GM18858 (cell line): Measurements from ENCODE around the gene ARID1A.

ENCODE experiments used
- ATAC-seq: cut with Tn5 transposase; IDR thresholded peaks from one replicate; pipeline ENCODE4 v1.9.1; 2021; ENCODE audit not compliant: unreplicated experiment

Gene ARID1A

GRCh38 chr1:26826261-26827105 lies 130.7 kb downstream of the ARID1A start, which contains the start of gene ZDHHC18:
TSS of gene ZDHHC18 (plus strand) at chr1:26826688. CDS start at chr1:26826805, 117 bp downstream.
- ATAC-seq = peak; percentile 43

DNA sequence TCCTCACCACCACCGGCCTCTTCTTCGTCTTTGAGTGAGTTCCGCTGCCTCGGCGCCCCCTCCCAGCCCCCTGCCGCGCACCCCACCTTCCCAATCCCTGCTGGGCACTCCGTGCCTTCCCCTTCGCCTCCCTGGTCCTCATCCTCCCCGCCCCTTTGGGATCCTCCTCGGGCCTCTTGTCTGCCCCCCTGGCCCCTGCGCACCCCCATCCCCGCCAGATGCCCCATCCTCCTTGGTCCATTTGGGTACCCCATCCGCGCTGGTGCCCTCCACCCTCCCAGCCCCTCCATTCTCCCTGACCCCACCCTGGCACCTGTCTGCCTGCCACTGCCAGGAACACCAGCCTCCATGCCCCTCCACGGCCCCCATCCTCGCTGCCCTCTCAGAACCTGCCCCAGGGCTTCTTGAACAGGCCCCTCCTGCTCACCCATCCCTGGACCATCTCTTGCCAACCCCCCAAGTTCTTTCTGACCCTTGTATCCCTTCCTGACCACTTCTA lies 131.3 kb downstream of the ARID1A start:
- ATAC-seq = no peak

DNA sequence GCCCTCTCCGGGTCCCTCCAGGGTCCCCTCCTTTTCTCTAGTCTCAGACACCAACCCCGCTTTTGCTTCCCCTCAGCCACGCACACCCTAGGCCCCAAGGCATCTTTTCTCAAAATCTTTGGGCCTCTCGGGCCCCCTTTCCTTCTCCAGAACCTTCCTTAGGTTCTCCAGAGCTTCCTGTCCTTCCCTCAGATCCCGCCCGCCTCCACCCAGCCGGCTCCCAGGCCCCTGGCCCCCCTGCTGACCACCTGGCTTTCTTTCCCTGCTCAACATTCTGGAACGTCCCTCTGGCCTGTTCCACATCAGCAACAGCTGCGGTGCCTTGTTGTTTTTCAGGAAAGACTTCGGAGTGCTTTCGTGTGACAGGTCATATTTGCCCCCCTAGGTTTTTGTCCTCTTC lies 131.8 kb downstream of the ARID1A start:
- no peak for ATAC-seq

DNA sequence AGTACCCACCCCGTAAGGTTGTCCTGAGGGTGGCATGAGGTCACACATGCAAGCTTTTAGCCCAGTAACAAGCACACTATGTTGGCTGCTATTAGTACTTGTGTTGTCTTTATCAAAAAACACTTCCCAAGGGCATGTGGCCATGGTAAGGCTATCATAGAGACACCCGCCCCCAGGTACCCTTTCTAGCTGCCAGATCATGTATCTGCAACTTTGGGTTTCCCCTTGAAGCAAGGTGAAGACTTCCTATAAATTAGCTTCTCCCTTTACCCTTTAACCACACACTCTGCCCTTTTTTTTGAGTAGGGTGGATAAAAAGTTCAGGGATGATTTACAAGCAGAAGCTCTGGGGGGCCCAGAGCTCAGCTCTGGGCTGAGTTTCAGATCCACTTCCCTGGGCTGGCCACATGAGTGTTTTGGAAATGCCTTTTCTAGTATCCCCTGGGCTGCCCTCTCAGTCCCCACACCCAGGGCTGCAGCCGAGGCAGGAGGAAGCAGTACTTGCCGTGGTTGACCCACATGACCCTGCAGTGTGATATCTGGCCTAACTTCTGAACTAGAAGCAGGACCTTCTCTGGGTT lies 132.7 kb downstream of the ARID1A start:
- ATAC-seq = no peak

DNA sequence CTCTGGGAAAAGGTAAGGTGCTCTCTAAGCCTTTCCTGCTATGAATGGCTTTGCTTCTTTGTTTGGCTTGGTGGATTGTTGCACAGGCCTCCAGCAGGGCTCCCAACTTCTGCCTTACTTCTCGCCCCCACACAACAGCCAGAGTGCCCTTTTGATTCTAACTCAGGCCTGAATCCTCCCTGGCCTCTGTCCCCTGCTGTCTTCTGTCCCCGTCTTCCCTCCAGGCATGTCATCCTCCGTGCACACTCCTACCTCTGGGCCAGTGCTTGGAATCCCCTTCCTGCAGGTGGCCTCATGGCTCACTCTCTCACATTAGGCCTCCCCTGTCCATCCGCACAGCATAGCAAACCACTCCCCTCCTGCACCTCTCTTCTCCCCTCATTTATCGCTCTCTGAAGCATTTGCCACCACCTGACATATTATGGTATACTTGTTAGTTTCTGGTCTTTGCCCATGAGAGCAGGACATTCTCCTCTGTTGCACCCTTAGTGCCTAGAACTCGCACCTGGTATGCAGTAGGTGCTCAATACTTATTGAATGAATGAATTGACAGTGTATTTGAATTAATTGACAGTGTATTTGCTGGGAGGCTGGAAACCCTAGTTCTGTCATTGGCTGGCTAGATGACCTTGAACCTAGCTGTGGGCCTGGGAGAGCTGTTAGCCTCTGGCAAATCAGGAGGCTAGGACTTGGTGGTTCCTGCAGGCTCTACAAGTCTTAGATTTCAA lies 133.5 kb downstream of the ARID1A start:
- ATAC-seq = no peak

- no peak for ATAC-seq
Measured at GRCh38 chr1:26831059-26831458, 135.2 kb downstream of the ARID1A start.
